ENCODE results near the gene RADIL. TPM values are rescaled to one million over a fixed set of nuclear protein-coding genes. Genes with fewer than 3 reads are reported as not detected.
A peak's percentile ranks its signal among the peaks of the same experiment; 100 is the strongest.

Gene RADIL
- polyA plus RNA-seq, 3 donors: 1.3 to 2.1 (median 1.7) TPM

GRCh38 chr7:4783762-4784351, 99.7 kb downstream of the RADIL start:
- DNase-seq (ENCODE audit: low read depth in 3 of 3, low spot score in 2 of 3): no peak

DNA sequence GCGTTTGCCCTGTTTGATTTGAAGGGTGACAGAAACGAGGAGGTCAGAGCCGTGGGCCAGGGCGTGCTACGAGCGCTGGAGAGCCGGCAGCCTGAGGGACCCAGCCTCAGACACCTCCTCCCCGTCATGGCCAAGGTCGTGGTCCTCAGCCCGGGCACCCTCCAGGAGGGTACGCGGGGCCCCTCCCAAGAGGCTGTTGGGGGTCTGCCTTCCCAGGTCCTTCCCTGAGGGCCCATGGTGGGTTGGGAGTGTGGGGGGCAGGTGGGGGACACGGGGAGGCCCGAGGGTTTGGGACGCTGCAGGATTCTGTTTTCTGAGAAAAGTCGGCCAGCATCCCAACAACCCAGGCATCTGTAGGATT, 100.2 kb downstream of the RADIL start:
- no peak for DNase-seq (ENCODE audit: low read depth in 3 of 3, low spot score in 2 of 3)

DNA sequence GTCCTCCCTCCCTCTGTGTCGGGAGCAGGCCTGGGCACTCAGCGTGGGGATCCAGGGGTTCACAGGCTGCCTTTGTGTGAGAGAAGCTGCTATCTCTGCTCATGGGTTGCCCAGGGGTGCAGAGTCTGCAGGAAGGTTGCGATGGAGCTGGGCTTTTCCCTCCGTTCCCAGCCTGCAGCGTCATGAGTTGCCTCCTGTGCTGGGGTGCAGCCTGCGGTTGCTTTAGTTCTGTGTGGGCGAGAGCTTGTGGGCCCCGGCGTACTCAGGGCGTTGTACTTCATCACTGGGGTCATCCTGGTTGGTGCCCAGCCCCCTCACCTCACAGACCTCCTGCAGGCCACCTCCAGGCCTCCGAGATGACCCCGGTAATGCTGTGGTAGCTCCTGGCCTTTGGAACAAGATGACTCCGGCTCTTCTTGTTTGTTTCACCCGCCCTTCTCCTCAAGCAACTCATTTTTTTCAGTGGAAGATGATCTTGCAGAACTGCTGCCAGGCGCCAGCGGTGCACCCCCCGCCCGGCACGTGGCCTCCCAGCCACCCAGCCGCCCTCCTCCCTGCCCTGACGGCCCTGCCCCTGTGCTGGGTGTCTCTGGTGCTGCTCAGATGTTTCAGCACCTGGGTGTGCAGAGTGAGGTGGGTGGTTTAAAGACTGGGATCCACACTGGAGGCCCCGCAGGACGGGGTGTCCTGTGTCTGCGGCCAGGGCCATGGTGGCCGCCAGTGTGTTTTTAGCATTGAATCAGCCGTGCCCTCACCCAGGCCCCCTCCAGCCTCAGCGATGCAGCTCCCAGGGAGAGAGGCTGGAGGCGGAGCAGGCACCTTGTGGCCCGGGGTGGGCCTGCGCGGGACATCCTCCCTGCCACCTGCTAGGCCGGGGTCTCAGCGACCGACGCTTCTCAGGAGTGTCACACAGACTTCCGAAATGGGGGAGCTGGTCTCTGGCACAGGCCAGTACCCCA, 100.9 kb downstream of the RADIL start:
- DNase-seq (ENCODE audit: low read depth in 3 of 3, low spot score in 2 of 3): no peak

GRCh38 chr7:4781366-4782069, 102.0 kb downstream of the RADIL start:
- no peak for DNase-seq (ENCODE audit: low read depth in 3 of 3, low spot score in 2 of 3)

DNA sequence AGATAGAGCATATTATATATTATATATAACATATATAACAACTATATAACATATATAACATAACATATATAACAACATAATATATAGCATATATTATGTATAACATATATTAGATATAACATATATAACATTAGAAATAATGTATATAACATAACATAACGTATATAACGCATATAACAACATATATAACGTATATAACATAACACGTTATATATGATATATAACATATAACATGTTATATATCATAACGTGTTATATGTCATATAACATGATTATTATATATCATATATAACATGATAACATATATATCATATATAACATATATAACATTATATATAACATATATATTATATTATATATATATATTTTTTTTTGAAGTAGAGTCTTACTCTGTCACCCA, 104.4 kb downstream of the RADIL start:
- no peak for DNase-seq (ENCODE audit: low read depth in 3 of 3, low spot score in 2 of 3)

- no peak for DNase-seq (ENCODE audit: low read depth in 3 of 3, low spot score in 2 of 3)
These were observed 107.5 kb downstream of the RADIL start for GRCh38 chr7:4775848-4776623.

- DNase-seq (ENCODE audit: low read depth in 3 of 3, low spot score in 2 of 3): peak; percentile 83 to 90 (median 88)
These were observed 108.2 kb downstream of the RADIL start, which contains the start of gene AP5Z1 for GRCh38 chr7:4775250-4775847. TSS of gene AP5Z1 (plus strand) at chr7:4775623. CDS start at chr7:4775716, 93 bp downstream.

- DNase-seq (ENCODE audit: low read depth in 3 of 3, low spot score in 2 of 3): no peak
These were observed 108.8 kb downstream of the RADIL start for GRCh38 chr7:4774658-4775249.

DNA sequence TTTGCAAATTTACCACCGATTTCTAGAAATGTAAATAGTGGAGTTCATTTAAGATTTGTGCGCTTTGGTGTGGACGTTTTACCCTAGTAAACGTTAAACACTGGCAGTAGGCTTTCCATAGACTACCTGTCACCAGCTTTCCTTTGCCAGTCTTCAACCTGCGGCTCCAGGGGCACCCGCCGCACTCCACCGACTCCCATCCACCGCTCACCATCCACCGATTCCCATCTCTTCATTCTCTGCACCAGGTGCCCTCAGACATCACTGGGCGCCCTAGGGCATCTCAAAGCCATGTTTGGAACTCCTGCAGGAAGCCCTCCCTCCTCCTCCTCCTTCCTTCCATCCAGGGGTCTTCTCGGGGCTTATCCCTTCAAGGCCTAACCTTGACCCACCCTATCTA, 109.5 kb downstream of the RADIL start:
- DNase-seq (ENCODE audit: low read depth in 3 of 3, low spot score in 2 of 3): no peak

DNA sequence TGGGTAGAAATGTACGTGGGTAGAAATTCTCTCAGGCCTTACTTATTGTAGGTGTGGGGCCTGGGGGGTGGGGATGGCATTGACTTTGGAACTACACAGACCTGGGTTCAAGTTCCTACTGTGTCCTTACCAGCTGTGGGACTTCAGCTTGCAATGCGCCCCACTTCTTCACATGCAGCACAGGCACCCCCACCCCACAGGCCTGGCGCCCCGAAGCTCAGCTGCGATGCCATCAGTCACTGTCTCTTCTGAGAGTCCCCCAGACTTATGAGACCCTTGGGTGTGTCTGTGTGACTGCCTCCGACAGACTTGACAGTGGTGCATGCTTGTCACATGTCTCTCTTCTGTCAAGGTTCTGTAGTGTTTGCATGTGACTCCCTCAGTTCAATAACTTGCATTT, 111.2 kb downstream of the RADIL start:
- DNase-seq (ENCODE audit: low read depth in 3 of 3, low spot score in 2 of 3): no peak

- no peak for DNase-seq (ENCODE audit: low read depth in 3 of 3, low spot score in 2 of 3)
These were observed 111.8 kb downstream of the RADIL start for GRCh38 chr7:4771737-4772136.

- no peak for DNase-seq (ENCODE audit: low read depth in 3 of 3, low spot score in 2 of 3)
These were observed 112.6 kb downstream of the RADIL start for GRCh38 chr7:4770886-4771285.

DNA sequence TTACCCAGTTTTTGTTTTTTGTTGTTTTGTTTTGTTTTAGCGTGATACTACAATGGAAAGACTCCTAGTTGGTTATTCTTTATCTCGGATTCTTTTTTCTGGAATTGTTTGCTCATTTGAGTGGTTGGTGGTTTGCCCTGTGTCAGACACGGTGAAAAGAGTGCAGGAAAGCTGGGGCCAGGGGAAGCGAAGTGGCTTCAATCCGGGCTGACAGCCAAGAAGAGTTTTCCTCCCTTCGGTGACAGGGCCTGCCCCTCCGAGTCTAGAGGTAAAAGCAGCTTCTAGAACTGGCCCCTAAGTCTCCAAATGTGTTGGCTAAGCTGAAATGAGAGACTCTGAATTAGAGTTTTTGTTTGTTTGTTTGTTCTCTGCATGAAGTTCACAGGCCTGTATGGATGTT, 113.8 kb downstream of the RADIL start:
- no peak for DNase-seq (ENCODE audit: low read depth in 3 of 3, low spot score in 2 of 3)

- DNase-seq (ENCODE audit: low read depth in 3 of 3, low spot score in 2 of 3): no peak
These were observed 114.6 kb downstream of the RADIL start for GRCh38 chr7:4768597-4769569.

DNA sequence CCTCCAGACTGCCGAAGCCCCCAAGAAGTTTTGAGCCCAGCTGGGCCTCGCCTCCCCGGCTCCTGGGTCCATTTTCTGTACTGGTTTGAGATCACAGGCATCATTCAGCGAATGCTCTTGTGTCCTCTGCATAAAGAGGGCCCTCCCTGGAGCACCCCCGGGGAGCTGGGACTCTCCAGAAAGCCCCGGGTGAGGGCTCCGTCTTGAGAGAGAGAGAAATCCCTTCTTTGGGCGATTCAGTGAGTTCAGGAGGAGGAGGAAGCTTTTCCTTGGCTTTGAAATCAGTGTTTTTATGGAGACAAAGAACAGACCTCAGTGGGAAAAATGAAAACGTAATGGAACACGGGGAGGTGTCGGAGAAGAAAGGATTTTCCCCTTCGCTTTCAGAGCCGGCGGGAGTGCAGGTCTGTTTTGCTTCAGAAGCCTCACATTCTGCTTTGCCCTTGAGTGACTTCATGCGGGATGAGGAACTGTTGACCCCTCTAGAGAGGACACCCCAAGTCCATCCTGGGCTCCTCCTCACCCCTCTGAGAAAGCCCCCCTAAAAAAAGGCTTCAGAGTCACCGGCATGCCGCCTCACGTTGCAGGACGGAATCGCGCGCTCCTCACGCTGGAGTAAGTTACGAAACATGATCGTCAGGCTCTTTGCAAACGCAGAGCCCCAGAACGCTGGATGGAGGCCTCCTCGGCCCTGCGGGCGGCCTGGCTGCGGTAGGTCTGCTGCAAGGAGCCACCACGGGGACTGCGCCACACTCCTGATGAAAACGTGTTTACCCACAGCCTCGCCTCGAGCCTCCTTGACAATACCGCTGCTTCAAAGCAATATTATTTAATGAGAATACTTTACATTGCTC, 116.6 kb downstream of the RADIL start:
- no peak for DNase-seq (ENCODE audit: low read depth in 3 of 3, low spot score in 2 of 3)

- DNase-seq (ENCODE audit: low read depth in 3 of 3, low spot score in 2 of 3): no peak
These were observed 117.6 kb downstream of the RADIL start for GRCh38 chr7:4765776-4766490.

GRCh38 chr7:4764402-4765007, 119.0 kb downstream of the RADIL start:
- DNase-seq (ENCODE audit: low read depth in 3 of 3, low spot score in 2 of 3): no peak
